IPS-NIHi7 (cell line): ENCODE results near the gene MDH1B.
A peak's percentile ranks its signal among the peaks of the same experiment; 100 is the strongest.
"Not testable (repeated sequence)": the region's sequence is repeated elsewhere in the genome, so short reads cannot be mapped to it uniquely, and the experiment has no call there.

Experiments used
- DNase-seq: peaks from one replicate; pipeline ENCODE4 v3.0.0; 2012; ENCODE audit warnings: mixed read lengths; ENCODE audit errors: extremely low spot score

Gene MDH1B

GRCh38 chr2:206766057-206766930 lies 1.2 kb upstream of the MDH1B start:
- no peak for DNase-seq

GRCh38 chr2:206764673-206765241 lies 371 bp downstream of the MDH1B start:
- peak; percentile 18 for DNase-seq

GRCh38 chr2:206756816-206757215 lies 8.3 kb downstream of the MDH1B start:
- DNase-seq: no peak

- DNase-seq: no peak
These were observed 24.3 kb downstream of the MDH1B start for GRCh38 chr2:206740800-206741199.

- DNase-seq: no peak
These were observed 25.9 kb downstream of the MDH1B start for GRCh38 chr2:206739271-206739670.

- no peak for DNase-seq
These were observed 28.2 kb downstream of the MDH1B start for GRCh38 chr2:206736935-206737334.

GRCh38 chr2:206733341-206733740 lies 31.8 kb downstream of the MDH1B start:
- no peak for DNase-seq

GRCh38 chr2:206728277-206729199 lies 36.6 kb downstream of the MDH1B start:
- no peak for DNase-seq

- DNase-seq: no peak
These were observed 37.8 kb downstream of the MDH1B start for GRCh38 chr2:206727287-206727686.

- no peak for DNase-seq
These were observed 41.8 kb downstream of the MDH1B start for GRCh38 chr2:206723288-206723687.

- DNase-seq: no peak
These were observed 43.7 kb downstream of the MDH1B start for GRCh38 chr2:206721256-206721920.

GRCh38 chr2:206718296-206718695 lies 46.8 kb downstream of the MDH1B start, which contains the start of gene DYTN:
TSS of gene DYTN (minus strand) at chr2:206718396. CDS start at chr2:206718279, 117 bp downstream.
- no peak for DNase-seq

GRCh38 chr2:206716623-206717022 lies 48.5 kb downstream of the MDH1B start:
- DNase-seq: no peak

GRCh38 chr2:206715183-206715582 lies 49.9 kb downstream of the MDH1B start:
- DNase-seq: not testable (repeated sequence)

- DNase-seq: no peak
These were observed 51.4 kb downstream of the MDH1B start for GRCh38 chr2:206713746-206714145.

GRCh38 chr2:206708286-206708685 lies 56.8 kb downstream of the MDH1B start:
- DNase-seq: no peak

GRCh38 chr2:206707164-206707701 lies 57.9 kb downstream of the MDH1B start:
- no peak for DNase-seq

GRCh38 chr2:206701952-206702605 lies 63.0 kb downstream of the MDH1B start:
- no peak for DNase-seq

- DNase-seq: no peak
These were observed 65.0 kb downstream of the MDH1B start for GRCh38 chr2:206700156-206700555.

- no peak for DNase-seq
These were observed 66.3 kb downstream of the MDH1B start for GRCh38 chr2:206698811-206699210.

GRCh38 chr2:206696910-206697309 lies 68.2 kb downstream of the MDH1B start:
- no peak for DNase-seq
